ENCODE results near the gene SACM1L.

SACM1L gene

DNA sequence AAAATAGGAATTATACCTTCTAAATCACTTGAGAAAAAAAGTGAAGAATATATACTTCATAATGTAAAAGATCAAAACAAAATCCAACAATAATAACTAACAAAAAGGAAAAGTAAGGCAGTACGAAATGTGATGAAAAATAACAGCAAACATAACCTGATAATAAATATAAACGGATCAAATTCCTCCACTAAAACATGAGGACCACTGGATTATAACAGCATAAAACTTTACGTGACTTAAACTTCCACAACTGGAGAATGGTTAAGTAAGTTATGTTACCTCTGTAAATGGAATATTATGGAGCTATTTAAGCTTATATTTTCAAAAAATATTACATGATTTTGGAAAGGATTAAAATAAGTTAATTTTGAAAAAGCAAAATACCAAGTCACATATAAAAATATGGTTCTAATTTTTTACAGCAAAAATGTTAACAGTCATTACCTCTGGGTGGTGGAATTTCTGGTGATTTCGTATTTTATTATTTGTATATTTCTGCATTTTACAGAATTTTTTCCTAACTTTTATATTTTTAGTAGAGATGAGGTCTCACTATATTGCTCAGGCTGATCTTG lies 100.1 kb downstream of the SACM1L start:
- no peak for DNase-seq (ENCODE audit: low spot score)

DNA sequence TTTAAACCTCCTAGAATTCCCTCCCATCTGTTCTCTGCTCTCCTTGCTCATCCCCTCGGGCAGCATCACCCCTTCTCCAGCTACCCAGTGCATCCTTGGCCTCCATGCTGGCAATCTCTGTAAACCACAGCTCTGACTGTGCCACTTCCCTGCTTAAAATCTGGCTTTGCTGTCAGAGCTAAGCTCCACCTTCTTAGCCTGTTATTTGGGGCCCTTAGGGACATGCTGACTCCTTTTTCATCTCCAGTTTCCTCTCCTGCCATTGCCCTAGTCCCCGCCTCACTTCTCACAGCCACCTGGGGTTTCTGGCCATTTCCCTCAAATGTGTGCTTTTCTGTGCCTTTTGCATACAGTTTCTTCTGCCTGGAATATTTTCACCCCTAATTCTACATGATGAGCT lies 101.4 kb downstream of the SACM1L start:
- no peak for DNase-seq (ENCODE audit: low spot score)

DNA sequence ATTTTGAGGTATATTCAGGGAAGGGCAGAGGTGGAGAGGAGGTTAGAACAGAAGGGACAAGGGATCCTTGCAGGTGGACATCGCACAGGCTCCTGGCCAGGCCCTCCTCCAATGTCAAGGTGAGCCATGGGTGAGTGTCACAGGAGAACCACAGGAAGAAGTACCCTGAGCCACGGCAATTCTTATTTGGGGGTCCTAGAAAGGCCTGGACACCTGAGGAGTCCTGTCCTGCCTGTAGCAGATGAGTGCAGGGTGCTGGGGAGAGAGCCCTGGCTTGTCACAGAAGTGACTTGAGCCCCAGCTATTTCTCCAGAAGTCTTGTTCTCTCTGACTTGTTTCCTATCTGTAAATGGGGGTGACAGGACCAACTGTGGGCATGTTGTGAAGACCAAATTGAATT lies 102.8 kb downstream of the SACM1L start:
- DNase-seq (ENCODE audit: low spot score) = no peak

DNA sequence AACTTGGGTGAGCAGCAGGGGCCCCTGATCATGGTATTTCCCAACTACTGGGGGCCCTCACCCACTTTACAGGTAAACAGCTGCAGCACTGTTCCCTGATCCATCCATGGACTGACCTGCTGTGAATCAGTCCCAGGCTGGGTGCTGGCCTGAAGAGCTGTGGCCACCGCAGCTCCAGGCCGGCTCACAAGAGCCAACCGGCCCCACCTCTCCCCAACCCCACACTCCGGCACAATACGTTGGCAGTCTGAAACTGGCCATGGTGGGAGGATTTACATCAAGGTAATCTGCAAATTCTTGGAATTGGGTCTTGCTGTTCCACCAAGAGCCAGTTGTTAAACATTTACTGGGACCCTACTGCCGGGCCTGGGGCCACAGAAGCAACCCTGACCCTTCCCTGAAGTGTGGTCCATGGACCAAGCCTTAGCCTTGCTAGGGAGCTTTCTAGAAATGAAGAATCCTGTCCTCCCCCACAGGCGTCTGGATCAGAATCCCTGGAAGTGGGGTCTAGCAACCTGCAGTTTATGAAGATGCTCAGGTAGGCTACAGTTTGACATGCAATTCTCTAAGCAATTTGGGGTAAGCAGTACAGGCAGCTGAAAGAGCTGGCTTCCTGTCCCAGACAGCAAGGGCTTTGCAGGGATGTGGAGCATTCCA lies 103.4 kb downstream of the SACM1L start:
- DNase-seq (ENCODE audit: low spot score) = no peak

DNA sequence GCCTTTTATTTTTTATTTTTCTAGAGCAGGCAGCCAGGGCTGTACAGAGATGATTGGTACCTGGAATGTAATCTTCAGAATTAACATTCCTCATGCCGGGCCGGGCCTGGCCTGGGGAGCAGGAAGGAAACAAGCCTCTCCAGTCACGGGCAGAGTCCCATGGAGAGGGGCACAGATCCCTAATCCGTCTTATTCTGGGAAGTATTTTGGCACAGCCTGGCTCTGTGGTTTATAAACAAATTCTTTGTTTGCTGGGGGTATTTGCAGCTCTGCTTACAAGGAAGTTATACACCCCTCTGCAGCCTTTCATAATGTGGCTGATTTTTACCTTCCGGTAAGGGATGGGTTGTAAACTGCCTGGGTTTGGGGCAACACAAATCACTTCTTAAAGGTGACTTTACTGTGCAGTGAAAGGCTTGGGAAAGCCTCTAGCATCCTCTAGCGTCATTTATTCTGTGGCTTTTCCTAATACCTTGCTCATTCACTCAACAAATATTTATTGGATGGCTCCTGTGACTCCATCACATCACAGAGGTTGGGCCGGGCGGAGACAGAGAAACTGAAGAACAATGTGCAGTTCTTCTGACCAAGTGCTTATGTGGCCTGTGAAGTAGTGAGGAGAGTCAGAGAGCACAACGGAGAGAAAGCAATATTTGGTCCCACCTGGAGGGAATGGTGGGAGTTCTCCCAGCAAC lies 104.4 kb downstream of the SACM1L start:
- no peak for DNase-seq (ENCODE audit: low spot score)

DNA sequence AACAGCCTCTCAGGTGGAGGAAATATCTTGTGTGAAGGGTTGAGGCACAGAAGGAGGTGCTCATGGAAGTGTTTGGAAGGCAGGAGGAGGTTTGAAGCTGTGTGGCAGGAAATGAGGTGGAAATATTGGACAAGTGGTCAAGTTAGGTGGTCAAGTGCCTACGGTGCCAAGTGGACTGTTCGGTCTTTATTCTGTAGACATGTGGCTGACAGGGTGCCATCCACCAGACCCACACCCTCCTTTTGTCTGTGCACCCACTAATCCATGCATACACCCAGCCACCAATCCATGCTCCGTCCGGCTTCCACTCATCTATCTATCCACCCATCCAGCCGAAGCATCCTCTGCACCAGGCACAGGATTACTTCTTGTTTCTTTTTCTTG lies 105.0 kb downstream of the SACM1L start:
- no peak for DNase-seq (ENCODE audit: low spot score)

DNA sequence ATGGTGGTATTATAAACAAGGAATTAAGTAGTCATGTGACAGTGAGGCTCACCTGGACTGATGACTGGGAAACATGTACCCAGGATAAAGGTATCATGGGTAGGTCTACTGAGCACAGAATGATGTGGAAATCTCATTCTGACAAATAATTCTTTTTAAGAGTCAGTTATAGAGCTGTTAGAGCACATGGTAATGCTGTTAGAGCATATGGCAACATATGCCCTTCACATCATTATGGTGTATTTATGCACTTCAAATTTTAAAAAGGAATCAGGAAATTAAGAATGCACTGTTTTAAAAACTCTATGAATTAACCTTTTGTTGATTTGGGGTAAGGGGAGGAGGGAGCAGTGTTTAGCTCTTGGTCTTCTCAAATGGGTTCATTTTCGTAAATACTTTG lies 105.5 kb downstream of the SACM1L start:
- no peak for DNase-seq (ENCODE audit: low spot score)
